Liver (tissue), 9 donors: ENCODE data around the gene CES4A. TPM values are rescaled to one million over a fixed set of nuclear protein-coding genes. Genes with fewer than 3 reads are reported as not detected.

Experiments
- DNase-seq: peaks from one replicate; pipeline ENCODE4 v3.0.0-alpha.2; 2017; ENCODE audit warnings: low spot score
- H3K27ac ChIP-seq, 2 donors: one replicate each; pipeline ENCODE4 v1.7.0; 2013; ENCODE audit warnings: inconsistent platforms in 2 of 2, low read length in 2 of 2, control low read depth in 1 of 2, low read depth in 1 of 2, mild to moderate bottlenecking in 1 of 2
- H3K27me3 ChIP-seq, 4 donors: one replicate each; pipeline versions ENCODE4 v1.6.1 to v1.7.0; 2013; ENCODE audit warnings: low read length in 3 of 4, inconsistent platforms in 1 of 4, mild to moderate bottlenecking in 1 of 4, moderate library complexity in 1 of 4; ENCODE audit not compliant: control insufficient read depth in 4 of 4, insufficient read depth in 4 of 4
- H3K36me3 ChIP-seq, 4 donors: one replicate each; pipeline versions ENCODE4 v1.6.1 to v1.7.0; 2013; ENCODE audit warnings: low read length in 3 of 4, mild to moderate bottlenecking in 3 of 4, low read depth in 1 of 4, moderate library complexity in 1 of 4; ENCODE audit not compliant: control insufficient read depth in 4 of 4, insufficient read depth in 3 of 4
- H3K4me1 ChIP-seq, 4 donors: one replicate each; pipeline versions ENCODE4 v1.6.1 to v1.7.0; 2013; ENCODE audit warnings: low read length in 3 of 4, mild to moderate bottlenecking in 3 of 4, moderate library complexity in 1 of 4; ENCODE audit not compliant: control insufficient read depth in 4 of 4, insufficient read depth in 4 of 4
- H3K4me3 ChIP-seq, 3 donors: one replicate each; pipeline versions ENCODE4 v1.6.1 to v1.7.0; 2013; ENCODE audit warnings: low read length in 3 of 3, control low read depth in 1 of 3, low read depth in 1 of 3, mild to moderate bottlenecking in 1 of 3
- H3K9ac ChIP-seq, 2 donors: one replicate each; pipeline ENCODE4 v1.7.0; 2013; ENCODE audit warnings: low read length in 2 of 2, mild to moderate bottlenecking in 2 of 2, moderate library complexity in 2 of 2, control low read depth in 1 of 2, low read depth in 1 of 2
- H3K9me3 ChIP-seq, 4 donors: one replicate each; pipeline versions ENCODE4 v1.6.1 to v1.7.0; 2013; ENCODE audit warnings: low read length in 3 of 4; ENCODE audit not compliant: control insufficient read depth in 4 of 4
- EGR1 ChIP-seq, 2 donors: IDR thresholded peaks; 2 replicates each; pipeline ENCODE4 v1.6.1; 2016 to 2018; ENCODE audit warnings: antibody characterized with exemption in 2 of 2, low read depth in 2 of 2
- FOXA1 ChIP-seq: IDR thresholded peaks from 2 replicates; pipeline ENCODE4 v1.6.1; 2016; ENCODE audit warnings: antibody characterized with exemption
- FOXA2 ChIP-seq: IDR thresholded peaks from 2 replicates; pipeline ENCODE4 v1.6.1; 2016; ENCODE audit warnings: antibody characterized with exemption
- GABPA ChIP-seq, 2 donors: IDR thresholded peaks in 1 of 2; conservative IDR thresholded peaks in 1 of 2; 2 replicates each; pipeline ENCODE4 v1.6.1; 2016; ENCODE audit warnings: antibody characterized with exemption in 2 of 2, mild to moderate bottlenecking in 1 of 2, moderate library complexity in 1 of 2
- HNF4A ChIP-seq, 2 donors: conservative IDR thresholded peaks; 2 replicates each; pipeline ENCODE4 v1.6.1; 2016; ENCODE audit warnings: antibody characterized with exemption in 2 of 2, mild to moderate bottlenecking in 2 of 2
- JUND ChIP-seq, 2 donors: IDR thresholded peaks; 2 replicates each; pipeline ENCODE4 v1.6.1; 2016; ENCODE audit warnings: antibody characterized with exemption in 2 of 2
- NR2F2 ChIP-seq: IDR thresholded peaks from 2 replicates; pipeline ENCODE4 v1.6.1; 2016; ENCODE audit warnings: antibody characterized with exemption
- RAD21 ChIP-seq, 2 donors: IDR thresholded peaks; 2 replicates each; pipeline ENCODE4 v1.6.1; 2016; ENCODE audit warnings: antibody characterized with exemption in 2 of 2, mild to moderate bottlenecking in 2 of 2
- RXRA ChIP-seq, 2 donors: IDR thresholded peaks; 2 replicates each; pipeline ENCODE4 v1.6.1; 2017 to 2018; ENCODE audit warnings: antibody characterized with exemption in 2 of 2, mild to moderate bottlenecking in 1 of 2
- SP1 ChIP-seq: IDR thresholded peaks from 2 replicates; pipeline ENCODE4 v1.6.1; 2018; ENCODE audit warnings: antibody characterized with exemption, mild to moderate bottlenecking
- TAF1 ChIP-seq: conservative IDR thresholded peaks from 2 replicates; pipeline ENCODE4 v1.6.1; 2016; ENCODE audit warnings: antibody characterized with exemption, mild to moderate bottlenecking
- YY1 ChIP-seq: IDR thresholded peaks from 2 replicates; pipeline ENCODE4 v1.6.1; 2016; ENCODE audit warnings: antibody characterized with exemption, mild to moderate bottlenecking
- ZBTB33 ChIP-seq: IDR thresholded peaks from 2 replicates; pipeline ENCODE4 v1.6.1; 2016; ENCODE audit warnings: antibody characterized with exemption
- WGBS: extraction: QIAGEN DNeasy Blood & Tissue Kit; methylation state at CpG from one replicate; pipeline ENCODE4 v1.1.7; 2013; 5-methylcytosine and 5-hydroxymethylcytosine counted together
- polyA plus RNA-seq, 2 donors: library from polyadenylated mRNA; stranded (reverse) in 1 of 2; unstranded in 1 of 2; fragments of 200-250 nt in 1 of 2; fragments of >200 nt in 1 of 2; fragmentation: Nextera tagmentation in 1 of 2; extraction: Ambion mirVana in 1 of 2; gene quantifications; one replicate each; pipeline versions ENCODE4 v1.2.1 to v1.2.3, GENCODE V29; 2013 to 2015
- total RNA-seq, 2 donors: library from RNA; depleted of rRNA; stranded (reverse); fragments of >200 nt; gene quantifications; one replicate each; pipeline ENCODE4 v1.2.3, GENCODE V29; 2014
- TF ChIP-seq, protein P1 (sequence below): IDR thresholded peaks from 2 replicates; pipeline ENCODE4 v1.6.1; 2016; ENCODE audit warnings: antibody characterized with exemption
- TF ChIP-seq, protein P2 (sequence below): fragments of 150-350 bp; IDR thresholded peaks from 2 replicates; pipeline ENCODE4 v1.5.1; 2017; ENCODE audit warnings: improper control_type of control experiment, low read depth, low read length; ENCODE audit not compliant: missing input control
- TF ChIP-seq, protein P3 (sequence below): IDR thresholded peaks from 2 replicates; pipeline ENCODE4 v1.6.1; 2016; ENCODE audit warnings: antibody characterized with exemption
- TF ChIP-seq, protein P4 (sequence below): IDR thresholded peaks from 2 replicates; pipeline ENCODE4 v1.6.1; 2016; ENCODE audit warnings: antibody characterized with exemption, mild to moderate bottlenecking
- donor health status: healthy.
- donor health status: healthy.
- donor health status: healthy.
- donor health status: healthy.
- donor health status: healthy.

The CES4A gene
- total and polyA plus RNA-seq, 4 donors = 1.6 to 20.5 (median 11.3) TPM

DNA sequence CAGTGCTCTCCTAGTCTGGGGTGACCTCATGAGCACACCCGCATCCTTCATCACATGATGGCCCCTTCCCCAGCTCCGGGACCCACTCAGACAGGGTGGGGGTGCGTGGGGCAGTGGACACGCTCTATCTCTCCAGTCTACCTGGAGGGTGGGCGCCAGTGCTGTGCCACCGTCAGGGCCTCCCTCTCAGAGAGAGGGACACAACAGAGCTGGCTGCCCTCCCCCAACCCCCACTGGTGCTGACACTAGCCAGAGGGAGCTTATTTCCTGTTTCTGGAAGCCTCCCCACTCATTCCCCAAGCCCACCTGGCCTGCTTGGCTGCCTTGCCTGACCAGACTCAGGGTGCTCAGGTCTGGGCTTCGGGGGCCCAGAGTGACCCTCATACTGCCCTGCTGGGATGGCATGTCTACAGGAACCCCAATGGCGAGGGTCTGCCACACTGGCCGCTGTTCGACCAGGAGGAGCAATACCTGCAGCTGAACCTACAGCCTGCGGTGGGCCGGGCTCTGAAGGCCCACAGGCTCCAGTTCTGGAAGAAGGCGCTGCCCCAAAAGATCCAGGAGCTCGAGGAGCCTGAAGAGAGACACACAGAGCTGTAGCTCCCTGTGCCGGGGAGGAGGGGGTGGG, 44.8 kb upstream of the CES4A start:
- peaks cover 8 to 32% (median 26%) of the 10 kb centered on the region in 4 donors for H3K4me1 ChIP-seq
- H3K9me3 ChIP-seq = no peaks in the 10 kb centered on the region
- no peak overlapping the region for H3K9ac ChIP-seq
- H3K4me3 ChIP-seq = no peak overlapping the region
- TF ChIP-seq, protein P1, sequence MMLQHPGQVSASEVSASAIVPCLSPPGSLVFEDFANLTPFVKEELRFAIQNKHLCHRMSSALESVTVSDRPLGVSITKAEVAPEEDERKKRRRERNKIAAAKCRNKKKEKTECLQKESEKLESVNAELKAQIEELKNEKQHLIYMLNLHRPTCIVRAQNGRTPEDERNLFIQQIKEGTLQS = no peak
- TF ChIP-seq FOXA2 = no peak
- TF ChIP-seq, protein P2, sequence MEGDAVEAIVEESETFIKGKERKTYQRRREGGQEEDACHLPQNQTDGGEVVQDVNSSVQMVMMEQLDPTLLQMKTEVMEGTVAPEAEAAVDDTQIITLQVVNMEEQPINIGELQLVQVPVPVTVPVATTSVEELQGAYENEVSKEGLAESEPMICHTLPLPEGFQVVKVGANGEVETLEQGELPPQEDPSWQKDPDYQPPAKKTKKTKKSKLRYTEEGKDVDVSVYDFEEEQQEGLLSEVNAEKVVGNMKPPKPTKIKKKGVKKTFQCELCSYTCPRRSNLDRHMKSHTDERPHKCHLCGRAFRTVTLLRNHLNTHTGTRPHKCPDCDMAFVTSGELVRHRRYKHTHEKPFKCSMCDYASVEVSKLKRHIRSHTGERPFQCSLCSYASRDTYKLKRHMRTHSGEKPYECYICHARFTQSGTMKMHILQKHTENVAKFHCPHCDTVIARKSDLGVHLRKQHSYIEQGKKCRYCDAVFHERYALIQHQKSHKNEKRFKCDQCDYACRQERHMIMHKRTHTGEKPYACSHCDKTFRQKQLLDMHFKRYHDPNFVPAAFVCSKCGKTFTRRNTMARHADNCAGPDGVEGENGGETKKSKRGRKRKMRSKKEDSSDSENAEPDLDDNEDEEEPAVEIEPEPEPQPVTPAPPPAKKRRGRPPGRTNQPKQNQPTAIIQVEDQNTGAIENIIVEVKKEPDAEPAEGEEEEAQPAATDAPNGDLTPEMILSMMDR = no peak
- no peak for TF ChIP-seq NR2F2
- no peak for TF ChIP-seq TAF1
- TF ChIP-seq, protein P3, sequence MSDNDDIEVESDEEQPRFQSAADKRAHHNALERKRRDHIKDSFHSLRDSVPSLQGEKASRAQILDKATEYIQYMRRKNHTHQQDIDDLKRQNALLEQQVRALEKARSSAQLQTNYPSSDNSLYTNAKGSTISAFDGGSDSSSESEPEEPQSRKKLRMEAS = no peak
- no peak for TF ChIP-seq ZBTB33
- TF ChIP-seq RAD21 (IDR thresholded peaks at IDR 0.05) = no peak
- TF ChIP-seq, protein P4, sequence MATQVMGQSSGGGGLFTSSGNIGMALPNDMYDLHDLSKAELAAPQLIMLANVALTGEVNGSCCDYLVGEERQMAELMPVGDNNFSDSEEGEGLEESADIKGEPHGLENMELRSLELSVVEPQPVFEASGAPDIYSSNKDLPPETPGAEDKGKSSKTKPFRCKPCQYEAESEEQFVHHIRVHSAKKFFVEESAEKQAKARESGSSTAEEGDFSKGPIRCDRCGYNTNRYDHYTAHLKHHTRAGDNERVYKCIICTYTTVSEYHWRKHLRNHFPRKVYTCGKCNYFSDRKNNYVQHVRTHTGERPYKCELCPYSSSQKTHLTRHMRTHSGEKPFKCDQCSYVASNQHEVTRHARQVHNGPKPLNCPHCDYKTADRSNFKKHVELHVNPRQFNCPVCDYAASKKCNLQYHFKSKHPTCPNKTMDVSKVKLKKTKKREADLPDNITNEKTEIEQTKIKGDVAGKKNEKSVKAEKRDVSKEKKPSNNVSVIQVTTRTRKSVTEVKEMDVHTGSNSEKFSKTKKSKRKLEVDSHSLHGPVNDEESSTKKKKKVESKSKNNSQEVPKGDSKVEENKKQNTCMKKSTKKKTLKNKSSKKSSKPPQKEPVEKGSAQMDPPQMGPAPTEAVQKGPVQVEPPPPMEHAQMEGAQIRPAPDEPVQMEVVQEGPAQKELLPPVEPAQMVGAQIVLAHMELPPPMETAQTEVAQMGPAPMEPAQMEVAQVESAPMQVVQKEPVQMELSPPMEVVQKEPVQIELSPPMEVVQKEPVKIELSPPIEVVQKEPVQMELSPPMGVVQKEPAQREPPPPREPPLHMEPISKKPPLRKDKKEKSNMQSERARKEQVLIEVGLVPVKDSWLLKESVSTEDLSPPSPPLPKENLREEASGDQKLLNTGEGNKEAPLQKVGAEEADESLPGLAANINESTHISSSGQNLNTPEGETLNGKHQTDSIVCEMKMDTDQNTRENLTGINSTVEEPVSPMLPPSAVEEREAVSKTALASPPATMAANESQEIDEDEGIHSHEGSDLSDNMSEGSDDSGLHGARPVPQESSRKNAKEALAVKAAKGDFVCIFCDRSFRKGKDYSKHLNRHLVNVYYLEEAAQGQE = no peak
- TF ChIP-seq JUND (IDR thresholded peaks at IDR 0.05) = no peak
- TF ChIP-seq RXRA (IDR thresholded peaks at IDR 0.05) = no peak
- no peak for TF ChIP-seq GABPA (IDR thresholded peaks at IDR 0.05 in 1 of 2, conservative IDR thresholded peaks at IDR 0.05 in 1 of 2)
- H3K27ac ChIP-seq = no peak overlapping the region
- no peaks in the 10 kb centered on the region for H3K27me3 ChIP-seq
- DNase-seq = no peak
- peaks cover 31 to 47% (median 40%) of the 10 kb centered on the region in 4 donors for H3K36me3 ChIP-seq
- WGBS = 96% methylated on average over 15 of the region's 15 CpGs

DNA sequence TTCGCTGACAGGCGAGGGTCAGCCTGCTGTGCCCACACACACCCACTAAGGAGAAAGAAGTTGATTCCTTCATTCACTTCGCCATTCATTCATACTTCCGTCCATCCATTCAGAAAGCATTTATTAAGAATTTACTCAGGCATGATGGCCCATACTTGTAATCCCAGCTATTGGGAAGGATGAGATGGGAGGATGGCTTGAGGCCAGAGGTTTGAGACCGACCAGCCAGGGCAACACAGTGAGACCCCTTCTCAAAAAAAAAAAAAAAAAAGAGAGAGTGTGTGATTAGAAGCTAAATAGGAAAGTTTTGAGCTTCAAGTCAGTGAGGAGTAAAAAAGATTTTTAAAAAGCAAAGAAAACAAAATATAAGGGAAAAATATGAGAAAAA, 44.3 kb upstream of the CES4A start:
- H3K36me3 ChIP-seq = peaks cover 30 to 47% (median 40%) of the 10 kb centered on the region in 4 donors
- no peak overlapping the region for H3K27ac ChIP-seq
- DNase-seq = no peak
- H3K9ac ChIP-seq = no peak overlapping the region
- no peaks in the 10 kb centered on the region for H3K9me3 ChIP-seq
- no peaks in the 10 kb centered on the region for H3K27me3 ChIP-seq
- 93% methylated on average over 5 of the region's 5 CpGs for WGBS
- no peak overlapping the region for H3K4me3 ChIP-seq
- peaks cover 12 to 32% (median 25%) of the 10 kb centered on the region in 4 donors for H3K4me1 ChIP-seq
- TF ChIP-seq ZBTB33 = no peak
- no peak for TF ChIP-seq GABPA (IDR thresholded peaks at IDR 0.05 in 1 of 2, conservative IDR thresholded peaks at IDR 0.05 in 1 of 2)
- no peak for TF ChIP-seq RAD21 (IDR thresholded peaks at IDR 0.05)
- TF ChIP-seq YY1 = no peak
- no peak for TF ChIP-seq HNF4A (conservative IDR thresholded peaks at IDR 0.05)
- no peak for TF ChIP-seq SP1
- no peak for TF ChIP-seq EGR1 (IDR thresholded peaks at IDR 0.05; ENCODE audit: low read depth in 2 of 2)
- TF ChIP-seq, protein P4 = no peak
- TF ChIP-seq FOXA1 = no peak
- TF ChIP-seq RXRA (IDR thresholded peaks at IDR 0.05) = no peak
- TF ChIP-seq NR2F2 = no peak
- no peak for TF ChIP-seq JUND (IDR thresholded peaks at IDR 0.05)
- TF ChIP-seq FOXA2 = no peak
- TF ChIP-seq TAF1 = no peak
